Activated CD4-positive, alpha-beta T cell treated with anti-CD3 and anti-CD28 coated beads, Interleukin-2, amount 10 ng/mL, durations not matched to agents 7 days and 5 days (primary cell): ENCODE measurements around the gene MEGF11. TPM values are rescaled to one million over a fixed set of nuclear protein-coding genes. Genes with fewer than 3 reads are reported as not detected.

Source experiments
- CTCF ChIA-PET: fragments of 350-600 bp; sonication (Branson Sonifier 250); formaldehyde crosslinking; loops from one replicate; lab custom pipeline; 2021; ENCODE audit warnings: antibody characterized with exemption; lab: Charles Lee
- POLR2A ChIA-PET: fragments of 350-600 bp; sonication (Branson Sonifier 250); formaldehyde crosslinking; loops from one replicate; lab custom pipeline; 2021; ENCODE audit warnings: antibody characterized with exemption; lab: Charles Lee
- DNase-seq: peaks from one replicate; pipeline ENCODE4 v3.0.0-alpha.2; 2020
- H3K27ac Mint-ChIP-seq: one replicate; pipeline ENCODE4 v1.8.0; 2021; ENCODE audit warnings: mild to moderate bottlenecking, moderate library complexity, mixed read lengths
- H3K27me3 Mint-ChIP-seq: one replicate; pipeline ENCODE4 v1.8.0; 2021; ENCODE audit warnings: mixed read lengths
- H3K36me3 Mint-ChIP-seq: one replicate; pipeline ENCODE4 v1.8.0; 2021; ENCODE audit warnings: low read depth, mixed read lengths
- H3K4me1 Mint-ChIP-seq: one replicate; pipeline ENCODE4 v1.8.0; 2021; ENCODE audit warnings: mixed read lengths
- H3K4me3 Mint-ChIP-seq: one replicate; pipeline ENCODE4 v1.8.0; 2021; ENCODE audit warnings: mild to moderate bottlenecking, moderate library complexity, mixed read lengths
- H3K9me3 Mint-ChIP-seq: one replicate; pipeline ENCODE4 v1.8.0; 2021; ENCODE audit warnings: mixed read lengths
- total RNA-seq, 2 experiments: library from RNA; stranded (reverse); gene quantifications; one replicate each; pipeline ENCODE4 v1.2.3, GENCODE V29; 2021

Gene MEGF11
- total RNA-seq, 2 experiments from 2014 or later: not detected

GRCh38 chr15:65949491-65949890 is 304.1 kb downstream of the MEGF11 start:
- DNase-seq: no peak
- Mint-ChIP-seq H3K9me3 (no peaks in the 10 kb centered on the region), H3K4me3 (no peak overlapping the region), H3K4me1 (peaks cover 4% of the 10 kb centered on the region), H3K36me3 (no peaks in the 10 kb centered on the region), H3K27me3 (peaks cover 5% of the 10 kb centered on the region), H3K27ac (no peak overlapping the region)
- POLR2A ChIA-PET: no interaction called here
- CTCF ChIA-PET: interaction anchor here (1.2 kb wide), 1 partner anchor 91 kb away, joined by 3 read pairs; no protein-coding TSS in a partner anchor

GRCh38 chr15:65949011-65949410 is 304.5 kb downstream of the MEGF11 start:
- H3K9me3 Mint-ChIP-seq: no peaks in the 10 kb centered on the region
- CTCF ChIA-PET: no interaction called here
- peaks cover 7% of the 10 kb centered on the region for H3K27me3 Mint-ChIP-seq
- DNase-seq: no peak
- peaks cover 4% of the 10 kb centered on the region for H3K4me1 Mint-ChIP-seq
- H3K36me3 Mint-ChIP-seq: no peaks in the 10 kb centered on the region
- POLR2A ChIA-PET: no interaction called here
- H3K27ac Mint-ChIP-seq: no peak overlapping the region
- no peak overlapping the region for H3K4me3 Mint-ChIP-seq

GRCh38 chr15:65948383-65948782 is 305.2 kb downstream of the MEGF11 start:
- peaks cover 4% of the 10 kb centered on the region for H3K4me1 Mint-ChIP-seq
- ChIA-PET CTCF (interaction anchor here (0.6 to 0.9 kb wide), 2 partner anchors 27 to 1182 kb away, joined by 3 read pairs; no protein-coding TSS in a partner anchor), POLR2A (no interaction called here)
- H3K36me3 Mint-ChIP-seq: no peaks in the 10 kb centered on the region
- no peak for DNase-seq
- no peak overlapping the region for H3K4me3 Mint-ChIP-seq
- H3K27me3 Mint-ChIP-seq: peaks cover 8% of the 10 kb centered on the region
- no peak overlapping the region for H3K27ac Mint-ChIP-seq
- no peaks in the 10 kb centered on the region for H3K9me3 Mint-ChIP-seq

- Mint-ChIP-seq H3K27ac (no peak overlapping the region), H3K36me3 (no peaks in the 10 kb centered on the region), H3K27me3 (peaks cover 8% of the 10 kb centered on the region), H3K9me3 (no peaks in the 10 kb centered on the region), H3K4me1 (peaks cover 11% of the 10 kb centered on the region), H3K4me3 (no peak overlapping the region)
- ChIA-PET CTCF (no interaction called here), POLR2A (no interaction called here)
- DNase-seq: no peak
These were observed 306.5 kb downstream of the MEGF11 start for GRCh38 chr15:65947041-65947440.

GRCh38 chr15:65945616-65946015 is 307.9 kb downstream of the MEGF11 start:
- Mint-ChIP-seq H3K4me1 (peaks cover 13% of the 10 kb centered on the region), H3K27me3 (peaks cover 8% of the 10 kb centered on the region), H3K4me3 (no peak overlapping the region), H3K27ac (no peak overlapping the region), H3K36me3 (no peaks in the 10 kb centered on the region), H3K9me3 (no peaks in the 10 kb centered on the region)
- CTCF ChIA-PET: interaction anchor here (1.0 kb wide), 1 partner anchor 527 kb away, joined by 3 read pairs; no protein-coding TSS in a partner anchor
- POLR2A ChIA-PET: no interaction called here
- no peak for DNase-seq

- no peak for DNase-seq
- Mint-ChIP-seq H3K27ac (no peak overlapping the region), H3K4me3 (no peak overlapping the region), H3K4me1 (peaks cover 13% of the 10 kb centered on the region), H3K9me3 (no peaks in the 10 kb centered on the region), H3K27me3 (peaks cover 8% of the 10 kb centered on the region), H3K36me3 (no peaks in the 10 kb centered on the region)
- ChIA-PET POLR2A (no interaction called here), CTCF (no interaction called here)
These were observed 309.1 kb downstream of the MEGF11 start for GRCh38 chr15:65944404-65944803.

- Mint-ChIP-seq H3K4me1 (peaks cover 17% of the 10 kb centered on the region), H3K9me3 (no peaks in the 10 kb centered on the region), H3K4me3 (no peak overlapping the region), H3K27me3 (peaks cover 3% of the 10 kb centered on the region), H3K36me3 (no peaks in the 10 kb centered on the region), H3K27ac (no peak overlapping the region)
- ChIA-PET POLR2A (no interaction called here), CTCF (interaction anchor here (1.2 to 1.3 kb wide), 2 partner anchors 10 to 32 kb away, joined by 3 to 7 read pairs; no protein-coding TSS in a partner anchor)
- DNase-seq: peak; percentile 54
These were observed 311.1 kb downstream of the MEGF11 start for GRCh38 chr15:65942436-65942835.

- ChIA-PET CTCF (no interaction called here), POLR2A (no interaction called here)
- Mint-ChIP-seq H3K4me1 (peaks cover 19% of the 10 kb centered on the region), H3K36me3 (no peaks in the 10 kb centered on the region), H3K27me3 (peaks cover 3% of the 10 kb centered on the region), H3K9me3 (no peaks in the 10 kb centered on the region), H3K27ac (no peak overlapping the region), H3K4me3 (no peak overlapping the region)
- DNase-seq: no peak
These were observed 313.0 kb downstream of the MEGF11 start for GRCh38 chr15:65940618-65940909.

- Mint-ChIP-seq H3K27ac (no peak overlapping the region), H3K36me3 (no peaks in the 10 kb centered on the region), H3K4me3 (no peak overlapping the region), H3K27me3 (peaks cover 3% of the 10 kb centered on the region), H3K9me3 (no peaks in the 10 kb centered on the region), H3K4me1 (peaks cover 19% of the 10 kb centered on the region)
- ChIA-PET POLR2A (no interaction called here), CTCF (interaction anchor here (0.6 to 0.9 kb wide), 2 partner anchors 10 to 478 kb away, joined by 3 read pairs; no protein-coding TSS in a partner anchor)
- no peak for DNase-seq
These were observed 313.5 kb downstream of the MEGF11 start for GRCh38 chr15:65939901-65940617.

GRCh38 chr15:65938604-65939003 is 314.9 kb downstream of the MEGF11 start:
- H3K4me1 Mint-ChIP-seq: peaks cover 19% of the 10 kb centered on the region
- ChIA-PET CTCF (interaction anchor here (0.7 to 1.2 kb wide), 2 partner anchors 11 to 12 kb away, joined by 3 to 5 read pairs; no protein-coding TSS in a partner anchor), POLR2A (no interaction called here)
- H3K4me3 Mint-ChIP-seq: no peak overlapping the region
- H3K36me3 Mint-ChIP-seq: no peaks in the 10 kb centered on the region
- H3K27ac Mint-ChIP-seq: no peak overlapping the region
- DNase-seq: no peak
- no peaks in the 10 kb centered on the region for H3K27me3 Mint-ChIP-seq
- H3K9me3 Mint-ChIP-seq: no peaks in the 10 kb centered on the region

GRCh38 chr15:65937476-65937875 is 316.1 kb downstream of the MEGF11 start:
- peaks cover 16% of the 10 kb centered on the region for H3K4me1 Mint-ChIP-seq
- ChIA-PET POLR2A (interaction anchor here (0.6 kb wide), 1 partner anchor 208 kb away, joined by 5 read pairs; no protein-coding TSS in a partner anchor), CTCF (interaction anchor here (1.1 to 1.5 kb wide), 2 partner anchors 33 to 81 kb away, joined by 3 read pairs; no protein-coding TSS in a partner anchor)
- no peak overlapping the region for H3K27ac Mint-ChIP-seq
- no peaks in the 10 kb centered on the region for H3K9me3 Mint-ChIP-seq
- DNase-seq: no peak
- no peaks in the 10 kb centered on the region for H3K27me3 Mint-ChIP-seq
- no peaks in the 10 kb centered on the region for H3K36me3 Mint-ChIP-seq
- H3K4me3 Mint-ChIP-seq: no peak overlapping the region

- Mint-ChIP-seq H3K4me1 (peaks cover 12% of the 10 kb centered on the region), H3K4me3 (no peak overlapping the region), H3K9me3 (no peaks in the 10 kb centered on the region), H3K27me3 (no peaks in the 10 kb centered on the region), H3K36me3 (no peaks in the 10 kb centered on the region), H3K27ac (no peak overlapping the region)
- ChIA-PET CTCF (interaction anchor here (1.1 to 1.5 kb wide), 2 partner anchors 33 to 81 kb away, joined by 3 read pairs; no protein-coding TSS in a partner anchor), POLR2A (no interaction called here)
- DNase-seq: no peak
These were observed 316.5 kb downstream of the MEGF11 start for GRCh38 chr15:65937054-65937453.

- ChIA-PET POLR2A (no interaction called here), CTCF (interaction anchor here (1.5 to 1.6 kb wide), 2 partner anchors 11 to 32 kb away, joined by 3 to 4 read pairs; no protein-coding TSS in a partner anchor)
- H3K27ac Mint-ChIP-seq: no peak overlapping the region
- H3K4me1 Mint-ChIP-seq: peaks cover 6% of the 10 kb centered on the region
- H3K4me3 Mint-ChIP-seq: no peak overlapping the region
- H3K36me3 Mint-ChIP-seq: no peaks in the 10 kb centered on the region
- H3K27me3 Mint-ChIP-seq: no peaks in the 10 kb centered on the region
- no peak for DNase-seq
- no peaks in the 10 kb centered on the region for H3K9me3 Mint-ChIP-seq
These were observed 317.3 kb downstream of the MEGF11 start for GRCh38 chr15:65936282-65936681.
